ENCODE data around the gene DEPDC5. TPM values are rescaled to one million over a fixed set of nuclear protein-coding genes. Genes with fewer than 3 reads are reported as not detected.

Gene DEPDC5
- total and polyA plus RNA-seq, 2 of the 8 experiments (the other 6 are each of a cell fraction or from before 2014, with no cell fraction given), result 18.3 to 26.5 TPM

DNA sequence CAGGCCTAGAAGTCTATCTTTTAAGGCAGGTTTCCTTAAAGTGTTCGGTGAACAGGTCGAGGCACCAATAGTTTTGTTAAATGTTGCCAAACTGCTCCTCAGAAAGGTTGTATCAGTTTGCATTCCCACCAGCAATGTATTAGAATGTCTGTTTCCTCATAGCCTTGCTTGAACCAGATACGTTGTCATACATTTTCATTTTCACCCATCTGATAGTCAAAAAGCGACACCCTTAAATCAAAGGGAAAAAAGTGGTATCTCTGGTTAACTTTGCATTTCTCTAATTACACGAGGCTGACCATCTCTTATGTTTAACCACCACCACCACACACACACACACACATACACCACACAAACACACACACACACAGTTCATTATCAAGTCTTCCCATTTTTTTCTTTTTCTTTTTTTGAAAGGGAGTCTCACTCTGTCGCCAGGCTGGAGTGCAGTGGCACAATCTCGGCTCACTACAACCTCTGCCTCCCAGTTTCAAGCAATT is 20.2 kb upstream of the DEPDC5 start:
- Histone ChIP-seq H3K14ac (ENCODE audit: insufficient read length) (no peak overlapping the region), H3K27me3 (replicated peaks in 1 of 4; ENCODE audit: control insufficient read depth in 3 of 4, extremely low read depth in 1 of 4, insufficient read depth in 3 of 4, low read length in 3 of 4) (no peaks in the 10 kb centered on the region), H3K4ac (replicated peaks; ENCODE audit: insufficient read length, low read depth, low read length) (no peak overlapping the region), H2AK5ac (ENCODE audit: low read depth, low read length) (no peak overlapping the region), H3K23ac (ENCODE audit: insufficient read length) (no peak overlapping the region), H3K27ac (ENCODE audit: low read depth, low read length) (no peak overlapping the region), H4K5ac (ENCODE audit: insufficient read length, low read depth, low read length) (no peak overlapping the region), H3K4me3 (ENCODE audit: extremely low read depth in 1 of 4, insufficient read depth in 2 of 4, low read depth in 3 of 4, low read length in 4 of 4) (no peak overlapping the region), H3K9me3 (ENCODE audit: insufficient read depth in 2 of 2, low read depth in 1 of 2, low read length in 1 of 2) (no peaks in the 10 kb centered on the region), H3K36me3 (ENCODE audit: control insufficient read depth in 2 of 4, insufficient read depth in 4 of 4, low read length in 3 of 4) (peaks cover 5 to 33% (median 19%) of the 10 kb centered on the region in 4 experiments; a peak in 7 of 8 replicates), H2BK120ac (replicated peaks; ENCODE audit: low read depth, low read length) (no peak overlapping the region), H3K4me1 (replicated peaks in 1 of 4; ENCODE audit: control insufficient read depth in 3 of 4, insufficient read depth in 4 of 4, low read length in 3 of 4) (no peaks in the 10 kb centered on the region), H3K23me2 (ENCODE audit: low read depth, low read length) (no peaks in the 10 kb centered on the region; the same call in 1 of the 2 replicates), H2BK5ac (ENCODE audit: low read depth, low read length) (no peak overlapping the region), H3K56ac (replicated peaks; ENCODE audit: insufficient read length, low read depth, low read length) (peak overlapping the region; percentile 84), H3K18ac (ENCODE audit: extremely low read depth, low read length) (no peak overlapping the region), H2BK15ac (ENCODE audit: low read length) (no peak overlapping the region), H4K8ac (ENCODE audit: extremely low read depth, insufficient read depth, low read length) (no peak overlapping the region), H2AFZ (ENCODE audit: low read length) (no peak overlapping the region), H4K20me1 (replicated peaks in 1 of 2; ENCODE audit: control insufficient read depth in 1 of 2, insufficient read depth in 2 of 2, low read length in 2 of 2) (peaks cover 8 to 9% of the 10 kb centered on the region in 2 experiments), H3K4me2 (ENCODE audit: insufficient read depth in 1 of 2, low read depth in 2 of 2, low read length in 2 of 2) (no peak overlapping the region), H3K79me2 (ENCODE audit: control insufficient read depth in 1 of 2, insufficient read depth in 2 of 2, low read length in 2 of 2) (peaks cover 8 to 85% of the 10 kb centered on the region in 2 experiments; a peak in 3 of 4 replicates), H3K9ac (replicated peaks in 1 of 4; ENCODE audit: extremely low read depth in 1 of 4, low read depth in 3 of 4, low read length in 3 of 4) (no peak overlapping the region), H2BK12ac (ENCODE audit: low read depth, low read length) (no peak overlapping the region), H3K79me1 (ENCODE audit: low read depth, low read length) (peaks cover 10% of the 10 kb centered on the region; the same call in 1 of the 2 replicates), H2BK20ac (ENCODE audit: low read length) (no peak overlapping the region), H4K91ac (replicated peaks; ENCODE audit: insufficient read length, low read length) (no peak overlapping the region)
- no peak for DNase-seq (ENCODE audit: low read depth in 1 of 2, low spot score in 2 of 2)
- WGBS, 2 experiments (ENCODE audit: extremely low coverage in 1 of 2, insufficient coverage in 1 of 2, insufficient read length in 1 of 2, insufficient replicate concordance in 2 of 2, low coverage in 1 of 2, low lambda C conversion rate in 2 of 2, missing lambda C conversion rate in 1 of 2), result 90% methylated on average over 7 of the region's 7 CpGs; no CpG with 5 or more reads in 1 of the 2 experiments
- ChIA-PET POLR2A (ENCODE audit: partially characterized antibody) (interaction anchor here (1.1 to 1.3 kb wide), 3 partner anchors 11 to 20 kb away, joined by 4 to 5 read pairs (median 4); partner anchors contain the start of gene DEPDC5), CTCF (ENCODE audit: partially characterized antibody) (interaction anchor here (0.6 to 1.7 kb wide), 2 partner anchors 73 to 237 kb away, joined by 3 to 6 read pairs; no protein-coding TSS in a partner anchor)
- TF ChIP-seq, protein P1, sequence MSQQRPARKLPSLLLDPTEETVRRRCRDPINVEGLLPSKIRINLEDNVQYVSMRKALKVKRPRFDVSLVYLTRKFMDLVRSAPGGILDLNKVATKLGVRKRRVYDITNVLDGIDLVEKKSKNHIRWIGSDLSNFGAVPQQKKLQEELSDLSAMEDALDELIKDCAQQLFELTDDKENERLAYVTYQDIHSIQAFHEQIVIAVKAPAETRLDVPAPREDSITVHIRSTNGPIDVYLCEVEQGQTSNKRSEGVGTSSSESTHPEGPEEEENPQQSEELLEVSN (IDR thresholded peaks at IDR 0.05), result no peak
- TF ChIP-seq JUN (IDR thresholded peaks at IDR 0.05; ENCODE audit: low read depth, low read length) (no peak), USF2 (IDR thresholded peaks at IDR 0.05; ENCODE audit: low read length) (no peak), NRF1 (IDR thresholded peaks at IDR 0.05; ENCODE audit: low read depth, low read length) (no peak), TCF12 (IDR thresholded peaks at IDR 0.05; ENCODE audit: low read depth, low read length) (no peak)
- no peak for FAIRE-seq
